KMS-11 (cell line): Measurements from ENCODE around the gene TSGA10IP.

ENCODE experiments used
- H2AFZ ChIP-seq: fragments of 200-600 bp; sonication (generic); 2 replicates; pipeline ENCODE4 v1.6.1; 2016; ENCODE audit warnings: antibody characterized with exemption, mixed run types, low read depth
- H3K27ac ChIP-seq: fragments of 200-600 bp; sonication (generic); 2 replicates; pipeline ENCODE4 v1.6.1; 2016; ENCODE audit warnings: mild to moderate bottlenecking, mixed run types
- H3K27me3 ChIP-seq: fragments of 200-600 bp; sonication (generic); 2 replicates; pipeline ENCODE4 v1.6.1; 2017; ENCODE audit warnings: mild to moderate bottlenecking, low read depth, mixed run types, moderate library complexity; ENCODE audit not compliant: insufficient read depth
- H3K36me3 ChIP-seq: fragments of 200-600 bp; sonication (generic); 2 replicates; pipeline ENCODE4 v1.6.1; 2017; ENCODE audit warnings: mild to moderate bottlenecking, mixed run types; ENCODE audit not compliant: insufficient read depth
- H3K4me1 ChIP-seq: fragments of 200-600 bp; sonication (generic); 2 replicates; pipeline ENCODE4 v1.6.1; 2016; ENCODE audit warnings: mild to moderate bottlenecking, low read depth, mixed run types; ENCODE audit not compliant: poor library complexity, severe bottlenecking
- H3K4me2 ChIP-seq: fragments of 200-600 bp; sonication (generic); 2 replicates; pipeline ENCODE4 v1.7.0; 2016; ENCODE audit warnings: mild to moderate bottlenecking, mixed run types
- H3K4me3 ChIP-seq: fragments of 200-600 bp; sonication (generic); IDR thresholded peaks from 2 replicates; pipeline ENCODE4 v1.6.1; 2017; ENCODE audit warnings: low read depth, low read length, mixed read lengths; ENCODE audit not compliant: insufficient read depth
- H3K79me2 ChIP-seq: fragments of 200-600 bp; sonication (generic); 2 replicates; pipeline ENCODE4 v1.6.1; 2016; ENCODE audit warnings: low read depth, mixed run types; ENCODE audit not compliant: insufficient read depth
- H3K9ac ChIP-seq: fragments of 200-600 bp; sonication (generic); 2 replicates; pipeline ENCODE4 v1.6.1; 2016; ENCODE audit warnings: mild to moderate bottlenecking, mixed run types
- H4K20me1 ChIP-seq: fragments of 200-600 bp; sonication (generic); 2 replicates; pipeline ENCODE4 v1.6.1; 2016; ENCODE audit warnings: mild to moderate bottlenecking, mixed run types; ENCODE audit not compliant: insufficient read depth
- TF ChIP-seq, protein P1 (sequence below): fragments of 200-600 bp; sonication (generic); conservative IDR thresholded peaks from 2 replicates; pipeline ENCODE4 v1.6.1; 2017; ENCODE audit warnings: low read depth, mild to moderate bottlenecking, antibody characterized with exemption, low read length, moderate library complexity, mixed read lengths

TSGA10IP gene

DNA sequence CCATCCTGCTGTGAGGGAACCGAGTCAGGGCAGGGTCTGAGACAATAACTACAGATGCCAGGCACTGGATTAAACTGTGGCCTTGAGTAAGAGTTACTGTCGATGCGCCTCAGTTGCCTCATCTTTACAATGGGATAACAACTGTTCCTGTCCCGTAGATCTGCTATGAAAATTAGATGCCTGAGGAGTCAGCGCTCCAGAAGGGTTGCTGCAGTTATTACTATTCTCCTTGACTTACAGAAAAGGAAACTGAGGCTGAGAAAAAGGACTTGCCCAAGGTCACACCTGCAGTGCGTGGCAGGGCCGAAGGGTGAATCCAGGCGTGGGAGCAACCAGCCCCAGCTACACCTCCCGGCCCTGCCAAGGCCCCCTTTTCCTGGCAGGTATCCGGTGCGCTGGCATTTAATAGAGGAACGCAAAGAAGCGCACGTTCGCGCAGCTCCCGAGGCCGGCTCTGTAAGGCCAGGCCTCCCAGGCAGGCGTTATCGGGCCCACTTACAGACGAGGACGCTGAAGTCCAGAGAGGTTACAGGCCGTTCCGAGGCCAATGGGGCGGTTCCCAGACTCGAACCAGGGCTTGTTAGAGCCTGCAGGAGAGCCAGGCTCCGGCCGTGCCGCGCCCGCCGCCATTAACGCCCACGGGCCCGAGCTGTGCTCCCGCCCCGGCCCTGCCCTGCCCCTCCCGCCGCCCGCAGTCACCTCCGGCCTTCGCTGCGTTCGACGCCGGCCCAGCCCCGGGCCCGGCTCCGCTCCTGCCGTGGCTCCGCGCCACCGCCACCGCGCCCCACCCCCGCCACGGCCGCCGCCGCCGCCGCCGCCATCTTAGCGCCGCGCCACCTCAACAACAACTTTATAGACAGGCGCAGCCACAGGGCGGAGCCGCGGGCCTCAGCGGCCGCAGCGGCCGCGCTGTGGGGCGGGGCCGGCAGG is 26.8 kb upstream of the TSGA10IP start, which contains the start of gene C11orf68:
TSS of gene C11orf68 (minus strand) at position 852 of the 930 bp plus-strand sequence. CDS start at position 821, 31 bp downstream.
- Histone ChIP-seq H4K20me1 (no peaks in the 10 kb centered on the region), H3K4me2 (peak within 1 kb of the TSS; percentile 96), H3K79me2 (peaks cover 13% of the 10 kb centered on the region; the same call in 1 of the 2 replicates), H3K36me3 (no peaks in the 10 kb centered on the region), H3K27me3 (no peaks in the 10 kb centered on the region), H3K4me3 (no peak within 1 kb of the TSS), H2AFZ (peak within 1 kb of the TSS; percentile 64), H3K9ac (peak within 1 kb of the TSS; percentile 82), H3K4me1 (peaks cover 18% of the 10 kb centered on the region), H3K27ac (peak within 1 kb of the TSS; percentile 56)
- TF ChIP-seq, protein P1, sequence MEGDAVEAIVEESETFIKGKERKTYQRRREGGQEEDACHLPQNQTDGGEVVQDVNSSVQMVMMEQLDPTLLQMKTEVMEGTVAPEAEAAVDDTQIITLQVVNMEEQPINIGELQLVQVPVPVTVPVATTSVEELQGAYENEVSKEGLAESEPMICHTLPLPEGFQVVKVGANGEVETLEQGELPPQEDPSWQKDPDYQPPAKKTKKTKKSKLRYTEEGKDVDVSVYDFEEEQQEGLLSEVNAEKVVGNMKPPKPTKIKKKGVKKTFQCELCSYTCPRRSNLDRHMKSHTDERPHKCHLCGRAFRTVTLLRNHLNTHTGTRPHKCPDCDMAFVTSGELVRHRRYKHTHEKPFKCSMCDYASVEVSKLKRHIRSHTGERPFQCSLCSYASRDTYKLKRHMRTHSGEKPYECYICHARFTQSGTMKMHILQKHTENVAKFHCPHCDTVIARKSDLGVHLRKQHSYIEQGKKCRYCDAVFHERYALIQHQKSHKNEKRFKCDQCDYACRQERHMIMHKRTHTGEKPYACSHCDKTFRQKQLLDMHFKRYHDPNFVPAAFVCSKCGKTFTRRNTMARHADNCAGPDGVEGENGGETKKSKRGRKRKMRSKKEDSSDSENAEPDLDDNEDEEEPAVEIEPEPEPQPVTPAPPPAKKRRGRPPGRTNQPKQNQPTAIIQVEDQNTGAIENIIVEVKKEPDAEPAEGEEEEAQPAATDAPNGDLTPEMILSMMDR: no peak

DNA sequence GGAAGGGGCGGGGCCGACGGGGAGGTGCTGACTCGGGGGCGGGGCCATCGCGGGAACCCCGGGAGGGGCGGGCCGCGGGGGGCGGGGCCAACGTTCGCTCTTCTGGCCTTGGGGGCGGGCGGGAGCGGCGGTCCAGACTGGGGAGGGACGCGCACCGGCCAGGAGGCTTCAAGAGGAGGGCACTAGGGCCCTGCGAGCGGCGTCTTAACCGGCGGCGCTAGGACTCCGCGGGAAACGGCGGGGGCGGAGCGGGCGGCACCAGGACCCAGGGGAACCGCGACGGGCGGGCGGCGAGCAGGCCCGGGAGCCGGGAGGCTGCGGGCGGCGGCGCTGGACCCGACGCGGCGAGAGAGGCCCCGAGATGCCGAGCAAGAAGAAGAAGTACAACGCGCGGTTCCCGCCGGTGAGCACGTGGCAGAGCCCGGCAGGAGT is 26.1 kb upstream of the TSGA10IP start, which contains the start of gene DRAP1:
TSS of gene DRAP1 (plus strand) at position 286 of the 432 bp plus-strand sequence. CDS start at position 362, 76 bp downstream.
- Histone ChIP-seq H3K27me3 (no peaks in the 10 kb centered on the region), H2AFZ (peak within 1 kb of the TSS; percentile 64), H3K4me1 (peaks cover 14% of the 10 kb centered on the region), H3K36me3 (no peaks in the 10 kb centered on the region), H3K79me2 (peaks cover 13% of the 10 kb centered on the region; the same call in 1 of the 2 replicates), H3K27ac (peak within 1 kb of the TSS; percentile 56), H4K20me1 (no peaks in the 10 kb centered on the region), H3K4me3 (no peak within 1 kb of the TSS), H3K4me2 (peak within 1 kb of the TSS; percentile 96), H3K9ac (peak within 1 kb of the TSS; percentile 82)
- TF ChIP-seq, protein P1: no peak

DNA sequence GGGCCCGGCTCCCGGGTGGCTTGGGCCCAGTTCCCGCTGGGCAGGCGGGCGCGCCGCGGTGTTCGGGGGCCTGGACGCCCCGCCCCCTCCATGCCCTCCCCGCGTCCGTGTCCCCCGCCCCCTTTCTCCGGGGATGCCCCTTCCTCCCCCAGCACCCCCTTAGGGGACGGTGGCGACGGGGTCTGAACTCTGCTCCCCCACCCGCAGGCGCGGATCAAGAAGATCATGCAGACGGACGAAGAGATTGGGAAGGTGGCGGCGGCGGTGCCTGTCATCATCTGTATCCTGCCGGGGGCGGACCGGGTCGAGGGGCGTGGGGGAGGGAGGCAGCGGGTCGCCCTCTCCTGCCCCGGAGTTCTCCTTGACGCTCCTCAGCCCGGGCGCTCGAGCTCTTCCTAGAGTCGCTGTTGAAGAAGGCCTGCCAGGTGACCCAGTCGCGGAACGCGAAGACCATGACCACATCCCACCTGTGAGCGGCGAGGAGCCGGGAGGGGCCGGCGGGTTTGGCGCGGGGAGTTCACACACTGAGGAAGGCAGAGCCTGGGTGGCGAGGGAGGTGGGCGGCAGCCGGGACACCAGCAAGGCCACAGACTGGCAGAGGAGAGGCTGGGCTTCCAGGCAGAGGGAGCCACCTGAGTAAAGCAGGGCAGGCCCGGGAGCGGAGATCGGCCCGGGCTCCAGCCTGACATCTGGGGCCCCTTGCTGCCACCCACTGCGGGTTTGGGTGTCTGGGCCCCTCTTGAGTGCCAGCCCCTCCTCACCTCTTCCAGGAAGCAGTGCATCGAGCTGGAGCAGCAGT is 25.5 kb upstream of the TSGA10IP start:
- peak overlapping the region; percentile 64 for H2AFZ ChIP-seq
- peak overlapping the region; percentile 44 for H3K9ac ChIP-seq
- H3K4me1 ChIP-seq: peaks cover 14% of the 10 kb centered on the region
- H3K79me2 ChIP-seq: peaks cover 13% of the 10 kb centered on the region; the same call in 1 of the 2 replicates
- no peak overlapping the region for H3K27ac ChIP-seq
- peak overlapping the region; percentile 96 for H3K4me2 ChIP-seq
- no peaks in the 10 kb centered on the region for H4K20me1 ChIP-seq
- no peaks in the 10 kb centered on the region for H3K36me3 ChIP-seq
- TF ChIP-seq, protein P1: no peak
- no peaks in the 10 kb centered on the region for H3K27me3 ChIP-seq
- no peak overlapping the region for H3K4me3 ChIP-seq

DNA sequence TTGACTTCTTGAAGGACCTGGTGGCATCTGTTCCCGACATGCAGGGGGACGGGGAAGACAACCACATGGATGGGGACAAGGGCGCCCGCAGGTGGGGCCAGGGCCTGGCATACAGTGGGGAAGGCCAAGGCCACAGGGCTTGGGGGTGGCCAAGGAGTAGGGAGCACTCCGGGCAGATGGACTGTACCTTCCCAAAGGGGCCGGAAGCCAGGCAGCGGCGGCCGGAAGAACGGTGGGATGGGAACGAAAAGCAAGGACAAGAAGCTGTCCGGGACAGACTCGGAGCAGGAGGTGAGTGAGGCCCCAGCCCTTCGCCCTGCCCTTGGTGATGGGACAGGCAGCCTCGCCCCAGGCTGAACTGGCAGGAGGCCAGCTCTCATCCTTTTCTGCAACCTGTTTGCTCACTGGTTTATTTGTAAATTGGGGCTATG is 24.9 kb upstream of the TSGA10IP start:
- no peaks in the 10 kb centered on the region for H4K20me1 ChIP-seq
- TF ChIP-seq, protein P1: no peak
- no peaks in the 10 kb centered on the region for H3K36me3 ChIP-seq
- no peaks in the 10 kb centered on the region for H3K27me3 ChIP-seq
- peaks cover 14% of the 10 kb centered on the region for H3K4me1 ChIP-seq
- H3K4me2 ChIP-seq: peak overlapping the region; percentile 96
- H3K4me3 ChIP-seq: no peak overlapping the region
- no peak overlapping the region for H2AFZ ChIP-seq
- H3K9ac ChIP-seq: peak overlapping the region; percentile 44; the same call in 1 of the 2 replicates
- H3K79me2 ChIP-seq: peaks cover 13% of the 10 kb centered on the region; the same call in 1 of the 2 replicates
- H3K27ac ChIP-seq: no peak overlapping the region
